BLaER1 (cell line): Measurements from ENCODE around the gene GPR61.
A peak's percentile ranks its signal among the peaks of the same experiment; 100 is the strongest.

Experiments used
- H3K27ac ChIP-seq: shearing (Covaris generic); formaldehyde crosslinking; 2 replicates; pipeline ENCODE4 v1.8.1; 2022
- H3K27me3 ChIP-seq: shearing (Covaris generic); formaldehyde crosslinking; 2 replicates; pipeline ENCODE4 v1.8.1; 2022
- H3K36me3 ChIP-seq: shearing (Covaris generic); formaldehyde crosslinking; 2 replicates; pipeline ENCODE4 v1.8.1; 2022
- H3K4me1 ChIP-seq: shearing (Covaris generic); formaldehyde crosslinking; 2 replicates; pipeline ENCODE4 v1.8.1; 2022
- H3K4me2 ChIP-seq: shearing (Covaris generic); formaldehyde crosslinking; 2 replicates; pipeline ENCODE4 v1.8.1; 2022
- H3K4me3 ChIP-seq: shearing (Covaris generic); formaldehyde crosslinking; 2 replicates; pipeline ENCODE4 v1.8.1; 2022
- H3K9ac ChIP-seq: shearing (Covaris generic); formaldehyde crosslinking; 2 replicates; pipeline ENCODE4 v1.8.1; 2022
- H3K9me3 ChIP-seq: shearing (Covaris generic); formaldehyde crosslinking; 2 replicates; pipeline ENCODE4 v1.8.1; 2022
- H4K20me1 ChIP-seq: shearing (Covaris generic); formaldehyde crosslinking; 2 replicates; pipeline ENCODE4 v1.8.1; 2022
- Cebpa-rat ChIP-seq: shearing (Covaris generic); IDR thresholded peaks from 2 replicates; pipeline ENCODE4 v1.8.1; 2022

GPR61 gene

DNA sequence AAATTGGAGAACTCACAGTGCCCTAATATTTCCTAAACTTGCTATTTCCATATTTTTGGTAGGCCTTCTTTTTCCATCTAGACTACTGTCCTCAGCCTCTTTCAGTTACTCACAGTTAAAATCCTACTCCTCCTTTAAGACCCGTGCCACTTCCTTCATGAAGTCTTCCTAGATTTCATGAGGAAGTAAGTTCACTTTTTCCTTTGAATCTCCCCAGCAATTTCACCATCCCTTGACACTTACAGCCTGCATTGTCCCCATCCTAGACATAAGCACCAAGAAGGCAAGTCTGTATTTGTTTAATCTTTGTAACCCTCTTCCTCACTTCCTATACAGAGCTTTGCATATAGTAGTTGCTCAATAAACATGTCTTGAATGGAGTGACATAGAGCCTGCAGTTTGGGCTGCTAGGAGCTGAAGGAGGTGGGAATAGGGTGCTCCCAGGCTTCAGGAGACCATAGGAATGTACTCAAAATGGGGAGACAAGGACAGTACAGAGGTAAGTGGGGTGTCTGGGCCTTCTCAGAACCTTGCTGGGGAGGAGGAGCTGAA, 5.3 kb upstream of the GPR61 start:
- H3K9me3 ChIP-seq: no peaks in the 10 kb centered on the region
- no peak overlapping the region for H3K9ac ChIP-seq
- no peak for TF ChIP-seq Cebpa-rat
- H3K4me3 ChIP-seq: no peak overlapping the region
- H3K27me3 ChIP-seq: no peaks in the 10 kb centered on the region
- peaks cover 46% of the 10 kb centered on the region for H3K4me1 ChIP-seq
- H4K20me1 ChIP-seq: no peaks in the 10 kb centered on the region
- H3K36me3 ChIP-seq: no peaks in the 10 kb centered on the region
- H3K4me2 ChIP-seq: no peak overlapping the region
- H3K27ac ChIP-seq: no peak overlapping the region

DNA sequence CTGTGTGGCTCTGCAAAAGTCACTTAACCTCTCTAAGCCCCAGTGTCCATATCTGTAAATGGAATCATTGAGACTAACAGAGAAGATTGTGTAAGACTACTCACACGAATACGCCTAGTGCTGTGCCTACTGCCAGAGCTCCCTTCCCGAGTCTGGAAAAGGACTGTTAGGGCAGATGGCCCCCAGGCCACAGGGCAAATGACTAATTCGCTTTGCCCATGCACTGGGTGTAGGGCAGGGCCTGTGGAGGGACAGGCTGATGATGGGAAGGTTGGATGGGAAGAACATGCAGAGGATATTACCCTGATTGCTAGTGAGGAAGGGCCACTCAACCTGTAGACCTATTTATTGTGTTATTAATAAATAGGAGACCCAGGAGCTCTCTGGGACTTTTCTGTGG, 4.2 kb upstream of the GPR61 start:
- Histone ChIP-seq H3K27me3 (no peaks in the 10 kb centered on the region), H3K36me3 (no peaks in the 10 kb centered on the region), H3K9ac (0 out of 2 replicates have a peak overlapping the region, but pooled peaks have one; percentile 46), H3K4me1 (peaks cover 37% of the 10 kb centered on the region), H3K9me3 (no peaks in the 10 kb centered on the region), H3K4me3 (no peak overlapping the region), H3K4me2 (peak overlapping the region; percentile 61), H4K20me1 (no peaks in the 10 kb centered on the region), H3K27ac (peak overlapping the region; percentile 35)
- no peak for TF ChIP-seq Cebpa-rat

DNA sequence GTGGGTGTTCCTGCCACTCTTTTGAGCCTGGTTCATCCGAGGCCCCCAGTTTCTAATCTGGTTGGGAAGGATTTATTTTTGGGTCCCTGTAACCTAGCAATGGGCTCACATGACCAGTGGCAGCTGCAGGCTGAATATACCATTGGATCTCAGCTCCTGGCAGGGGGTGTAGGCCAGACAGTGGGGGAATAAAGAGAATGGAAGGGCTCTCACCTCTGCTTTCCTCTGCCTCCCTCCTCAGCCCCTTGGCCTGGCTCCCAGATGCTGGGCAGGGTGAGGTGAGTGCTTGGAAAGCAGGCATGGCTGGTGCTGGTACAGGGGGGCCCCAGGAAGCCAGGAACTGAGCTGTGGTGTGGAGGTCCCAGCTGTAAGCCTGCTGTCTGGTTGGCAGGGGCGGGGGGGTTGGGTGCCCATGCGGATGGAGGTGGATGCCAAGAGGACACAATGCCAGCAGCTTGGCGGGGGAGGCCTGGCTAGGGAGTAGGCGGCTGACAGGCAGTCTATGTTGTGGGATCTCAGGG, 3.6 kb upstream of the GPR61 start:
- Histone ChIP-seq H3K27ac (peak overlapping the region; percentile 35), H3K9me3 (no peaks in the 10 kb centered on the region), H4K20me1 (no peaks in the 10 kb centered on the region), H3K4me2 (peak overlapping the region; percentile 61), H3K27me3 (no peaks in the 10 kb centered on the region), H3K4me3 (no peak overlapping the region), H3K4me1 (peaks cover 37% of the 10 kb centered on the region), H3K9ac (peak overlapping the region; percentile 46; the same call in 1 of the 2 replicates), H3K36me3 (no peaks in the 10 kb centered on the region)
- no peak for TF ChIP-seq Cebpa-rat

DNA sequence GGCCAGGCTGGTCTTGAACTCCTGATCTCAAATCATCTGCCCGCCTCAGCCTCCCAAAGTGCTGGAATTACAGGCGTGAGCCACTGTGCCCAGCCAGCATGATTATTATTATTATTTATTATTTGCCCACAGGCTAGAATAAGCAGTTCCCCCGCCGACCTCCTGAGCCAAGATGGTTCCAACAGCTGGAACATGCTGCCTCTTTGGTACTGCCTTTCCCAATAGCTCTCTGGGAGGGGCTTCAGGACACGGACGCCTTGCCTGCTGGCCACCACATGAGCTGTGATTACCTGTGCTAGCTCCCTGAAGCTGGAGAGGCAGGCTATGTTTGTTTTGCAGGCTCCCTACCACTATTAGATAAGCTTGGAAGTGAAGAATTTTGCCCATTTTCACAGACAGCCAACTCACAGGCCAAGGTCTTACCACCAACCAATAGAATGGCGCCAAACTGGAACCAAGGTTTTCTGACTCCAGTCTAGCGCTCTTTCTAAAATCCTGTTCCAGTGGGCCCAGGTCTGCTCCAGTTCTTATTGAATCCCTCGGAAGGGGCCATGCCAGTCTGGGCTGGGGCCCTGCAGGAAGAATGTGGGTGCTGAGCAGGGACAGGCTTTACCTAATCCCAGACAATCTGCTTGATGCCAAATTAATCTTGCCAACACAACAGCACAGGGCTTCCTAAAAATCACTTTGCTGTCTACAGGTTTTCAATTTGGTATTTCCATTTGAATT, 2.1 kb upstream of the GPR61 start:
- Histone ChIP-seq H3K4me1 (peaks cover 24% of the 10 kb centered on the region), H3K9ac (no peak overlapping the region), H4K20me1 (no peaks in the 10 kb centered on the region), H3K4me2 (no peak overlapping the region), H3K27me3 (no peaks in the 10 kb centered on the region), H3K36me3 (no peaks in the 10 kb centered on the region), H3K9me3 (no peaks in the 10 kb centered on the region), H3K27ac (no peak overlapping the region), H3K4me3 (no peak overlapping the region)
- no peak for TF ChIP-seq Cebpa-rat

DNA sequence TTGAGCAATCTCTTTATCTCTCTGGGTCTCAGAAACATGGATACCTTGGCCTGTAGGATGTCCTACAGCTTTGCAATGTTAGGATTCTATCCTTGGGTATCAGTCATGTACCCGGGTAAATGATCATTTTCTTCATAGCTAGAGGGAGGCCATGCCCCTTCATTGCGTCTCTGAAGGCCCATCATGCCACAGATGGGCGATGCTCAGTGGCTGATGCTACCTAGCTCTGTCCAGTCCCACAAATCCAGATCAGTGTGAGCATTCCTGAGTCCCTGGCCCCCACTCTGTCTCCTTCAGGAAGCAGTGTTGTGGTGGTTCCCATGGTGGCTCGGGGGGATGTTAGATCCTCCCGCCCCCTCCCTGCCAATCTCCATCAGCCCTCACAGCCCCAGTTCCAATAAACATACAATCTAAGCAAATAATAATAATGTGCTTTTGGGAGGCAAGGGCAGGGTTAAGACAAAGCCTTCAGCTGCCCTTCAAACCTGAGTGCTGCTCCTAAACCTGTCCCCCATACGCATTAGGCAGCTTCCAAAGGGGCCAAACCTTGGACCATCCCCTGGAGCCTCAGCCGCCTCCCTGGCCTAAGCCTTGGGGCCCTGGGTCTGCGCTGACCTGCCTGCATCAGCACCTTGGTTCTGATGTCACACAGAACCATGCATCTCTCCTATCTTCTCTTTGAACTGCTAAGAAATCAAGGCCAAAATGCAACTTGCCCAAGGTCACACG, 681 bp upstream of the GPR61 start:
- Histone ChIP-seq H3K9me3 (no peaks in the 10 kb centered on the region), H3K27ac (no peak overlapping the region), H3K27me3 (no peaks in the 10 kb centered on the region), H3K4me2 (no peak overlapping the region), H3K4me1 (peaks cover 22% of the 10 kb centered on the region), H3K36me3 (no peaks in the 10 kb centered on the region), H4K20me1 (no peaks in the 10 kb centered on the region), H3K9ac (no peak overlapping the region), H3K4me3 (no peak overlapping the region)
- TF ChIP-seq Cebpa-rat: no peak

DNA sequence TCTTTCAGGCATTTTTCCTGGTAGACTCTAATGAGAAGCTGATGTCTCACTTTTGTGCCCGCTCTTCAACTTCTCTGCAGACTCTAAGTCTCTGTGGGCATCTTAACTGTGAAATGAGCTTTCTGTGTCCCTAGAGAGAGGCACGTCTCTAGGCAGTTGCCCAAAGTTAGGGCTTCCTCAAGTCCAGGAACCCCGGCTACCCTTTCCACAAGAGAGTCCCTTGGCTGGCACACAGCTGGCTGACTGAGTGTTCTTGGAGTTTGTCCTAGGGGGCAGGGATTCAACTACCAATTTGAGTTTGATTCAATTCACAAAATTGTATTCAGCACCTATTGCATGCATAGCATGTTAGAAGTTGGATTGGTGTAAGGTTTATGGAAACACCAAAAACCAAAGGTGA, 1.4 kb downstream of the GPR61 start:
- H3K4me2 ChIP-seq: peak overlapping the region; percentile 47
- H3K36me3 ChIP-seq: no peaks in the 10 kb centered on the region
- no peak overlapping the region for H3K4me3 ChIP-seq
- H3K9ac ChIP-seq: no peak overlapping the region
- no peaks in the 10 kb centered on the region for H4K20me1 ChIP-seq
- TF ChIP-seq Cebpa-rat: no peak
- H3K9me3 ChIP-seq: no peaks in the 10 kb centered on the region
- H3K27ac ChIP-seq: no peak overlapping the region
- H3K4me1 ChIP-seq: peaks cover 14% of the 10 kb centered on the region
- no peaks in the 10 kb centered on the region for H3K27me3 ChIP-seq

DNA sequence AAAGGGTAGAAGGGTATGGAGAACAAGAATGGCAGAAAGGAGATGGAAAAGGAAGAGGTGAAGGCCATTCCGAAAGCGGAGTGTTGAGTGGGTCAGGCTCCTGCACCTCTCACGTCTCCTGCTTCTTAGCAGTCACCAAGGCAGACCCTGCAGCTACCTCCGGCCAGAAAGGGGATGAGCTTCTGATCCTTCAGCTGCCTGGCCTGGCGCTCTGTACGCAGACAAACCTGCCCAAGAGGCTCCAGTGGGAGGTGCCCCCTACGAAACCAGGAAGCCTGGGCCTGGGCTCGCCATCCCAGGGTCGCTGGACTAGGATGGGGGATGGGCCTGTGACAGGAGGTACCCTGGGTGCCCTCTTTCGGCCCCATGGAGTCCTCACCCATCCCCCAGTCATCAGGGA, 3.0 kb downstream of the GPR61 start:
- no peaks in the 10 kb centered on the region for H3K36me3 ChIP-seq
- H3K9me3 ChIP-seq: no peaks in the 10 kb centered on the region
- no peak overlapping the region for H3K9ac ChIP-seq
- TF ChIP-seq Cebpa-rat: no peak
- H3K27me3 ChIP-seq: no peaks in the 10 kb centered on the region
- H4K20me1 ChIP-seq: no peaks in the 10 kb centered on the region
- H3K4me3 ChIP-seq: no peak overlapping the region
- H3K4me2 ChIP-seq: no peak overlapping the region
- H3K27ac ChIP-seq: no peak overlapping the region
- peaks cover 24% of the 10 kb centered on the region for H3K4me1 ChIP-seq

DNA sequence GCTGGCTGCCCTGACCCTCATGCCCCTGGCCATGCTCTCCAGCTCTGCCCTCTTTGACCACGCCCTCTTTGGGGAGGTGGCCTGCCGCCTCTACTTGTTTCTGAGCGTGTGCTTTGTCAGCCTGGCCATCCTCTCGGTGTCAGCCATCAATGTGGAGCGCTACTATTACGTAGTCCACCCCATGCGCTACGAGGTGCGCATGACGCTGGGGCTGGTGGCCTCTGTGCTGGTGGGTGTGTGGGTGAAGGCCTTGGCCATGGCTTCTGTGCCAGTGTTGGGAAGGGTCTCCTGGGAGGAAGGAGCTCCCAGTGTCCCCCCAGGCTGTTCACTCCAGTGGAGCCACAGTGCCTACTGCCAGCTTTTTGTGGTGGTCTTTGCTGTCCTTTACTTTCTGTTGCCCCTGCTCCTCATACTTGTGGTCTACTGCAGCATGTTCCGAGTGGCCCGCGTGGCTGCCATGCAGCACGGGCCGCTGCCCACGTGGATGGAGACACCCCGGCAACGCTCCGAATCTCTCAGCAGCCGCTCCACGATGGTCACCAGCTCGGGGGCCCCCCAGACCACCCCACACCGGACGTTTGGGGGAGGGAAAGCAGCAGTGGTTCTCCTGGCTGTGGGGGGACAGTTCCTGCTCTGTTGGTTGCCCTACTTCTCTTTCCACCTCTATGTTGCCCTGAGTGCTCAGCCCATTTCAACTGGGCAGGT, 3.8 kb downstream of the GPR61 start:
- no peak overlapping the region for H3K4me2 ChIP-seq
- no peak for TF ChIP-seq Cebpa-rat
- no peaks in the 10 kb centered on the region for H4K20me1 ChIP-seq
- no peak overlapping the region for H3K4me3 ChIP-seq
- no peaks in the 10 kb centered on the region for H3K27me3 ChIP-seq
- H3K9me3 ChIP-seq: no peaks in the 10 kb centered on the region
- H3K9ac ChIP-seq: no peak overlapping the region
- H3K36me3 ChIP-seq: no peaks in the 10 kb centered on the region
- peaks cover 24% of the 10 kb centered on the region for H3K4me1 ChIP-seq
- no peak overlapping the region for H3K27ac ChIP-seq

DNA sequence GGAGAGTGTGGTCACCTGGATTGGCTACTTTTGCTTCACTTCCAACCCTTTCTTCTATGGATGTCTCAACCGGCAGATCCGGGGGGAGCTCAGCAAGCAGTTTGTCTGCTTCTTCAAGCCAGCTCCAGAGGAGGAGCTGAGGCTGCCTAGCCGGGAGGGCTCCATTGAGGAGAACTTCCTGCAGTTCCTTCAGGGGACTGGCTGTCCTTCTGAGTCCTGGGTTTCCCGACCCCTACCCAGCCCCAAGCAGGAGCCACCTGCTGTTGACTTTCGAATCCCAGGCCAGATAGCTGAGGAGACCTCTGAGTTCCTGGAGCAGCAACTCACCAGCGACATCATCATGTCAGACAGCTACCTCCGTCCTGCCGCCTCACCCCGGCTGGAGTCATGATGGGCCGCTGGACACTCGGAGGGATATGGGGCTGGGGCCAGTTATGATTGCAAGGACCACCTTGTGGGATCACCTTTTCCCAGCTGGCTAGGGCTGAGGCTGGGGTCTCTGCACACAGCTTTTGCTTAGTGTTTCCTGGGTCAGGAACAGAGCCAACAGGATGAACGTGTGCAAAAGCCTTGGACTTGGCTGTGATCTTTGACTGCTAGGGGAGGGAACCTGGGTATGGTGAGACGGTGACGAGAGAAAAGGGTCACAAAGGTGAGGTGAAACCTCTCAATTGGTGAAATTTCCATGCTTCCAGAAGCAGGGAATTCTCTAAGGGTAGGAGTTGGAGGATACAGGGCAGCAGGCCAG, 4.5 kb downstream of the GPR61 start:
- H3K4me1 ChIP-seq: peaks cover 25% of the 10 kb centered on the region
- H4K20me1 ChIP-seq: peaks cover 4% of the 10 kb centered on the region
- no peaks in the 10 kb centered on the region for H3K9me3 ChIP-seq
- no peak overlapping the region for H3K27ac ChIP-seq
- H3K9ac ChIP-seq: no peak overlapping the region
- no peaks in the 10 kb centered on the region for H3K36me3 ChIP-seq
- no peak for TF ChIP-seq Cebpa-rat
- H3K27me3 ChIP-seq: no peaks in the 10 kb centered on the region
- no peak overlapping the region for H3K4me3 ChIP-seq
- no peak overlapping the region for H3K4me2 ChIP-seq
